HG03520 (cell line): ENCODE results near the gene MACC1.
A peak's percentile ranks its signal among the peaks of the same experiment; 100 is the strongest.
"Not testable (repeated sequence)": the region's sequence is repeated elsewhere in the genome, so short reads cannot be mapped to it uniquely, and the experiment has no call there.

Source experiments
- ATAC-seq: cut with Tn5 transposase; IDR thresholded peaks from one replicate; pipeline ENCODE4 v1.9.1; 2021; ENCODE audit warnings: mild to moderate bottlenecking, moderate library complexity; ENCODE audit not compliant: unreplicated experiment

MACC1 gene

GRCh38 chr7:20208651-20209307 lies 8.4 kb downstream of the MACC1 start:
- ATAC-seq, result no peak

GRCh38 chr7:20207811-20208210 lies 9.4 kb downstream of the MACC1 start:
- not testable (repeated sequence) for ATAC-seq

- ATAC-seq, result no peak
Observed at GRCh38 chr7:20206104-20206896, 10.9 kb downstream of the MACC1 start.

- ATAC-seq, result no peak
Observed at GRCh38 chr7:20203316-20203715, 13.9 kb downstream of the MACC1 start.

- peak; percentile 29 for ATAC-seq
Observed at GRCh38 chr7:20201380-20201779, 15.8 kb downstream of the MACC1 start.

GRCh38 chr7:20200971-20201370 lies 16.2 kb downstream of the MACC1 start:
- ATAC-seq, result no peak

- peak; percentile 25 for ATAC-seq
Observed at GRCh38 chr7:20200361-20200760, 16.8 kb downstream of the MACC1 start.

- ATAC-seq, result peak; percentile 85
Observed at GRCh38 chr7:20199015-20199737, 18.0 kb downstream of the MACC1 start.

- no peak for ATAC-seq
Observed at GRCh38 chr7:20198260-20198659, 18.9 kb downstream of the MACC1 start.

GRCh38 chr7:20197837-20198236 lies 19.3 kb downstream of the MACC1 start:
- ATAC-seq, result no peak

GRCh38 chr7:20197125-20197748 lies 19.9 kb downstream of the MACC1 start:
- ATAC-seq, result no peak

- ATAC-seq, result no peak
Observed at GRCh38 chr7:20194343-20194995, 22.7 kb downstream of the MACC1 start.

- no peak for ATAC-seq
Observed at GRCh38 chr7:20193873-20194272, 23.3 kb downstream of the MACC1 start.

- ATAC-seq, result peak; percentile 90
Observed at GRCh38 chr7:20193242-20193777, 23.9 kb downstream of the MACC1 start.

GRCh38 chr7:20191391-20191869 lies 25.8 kb downstream of the MACC1 start:
- ATAC-seq, result no peak

GRCh38 chr7:20190560-20191390 lies 26.4 kb downstream of the MACC1 start:
- no peak for ATAC-seq

GRCh38 chr7:20189852-20190251 lies 27.3 kb downstream of the MACC1 start:
- ATAC-seq, result no peak

GRCh38 chr7:20188567-20188966 lies 28.6 kb downstream of the MACC1 start:
- ATAC-seq, result no peak

- ATAC-seq, result not testable (repeated sequence)
Observed at GRCh38 chr7:20187850-20188249, 29.3 kb downstream of the MACC1 start.
